ENCODE measurements around the gene INTS3.

INTS3 gene

DNA sequence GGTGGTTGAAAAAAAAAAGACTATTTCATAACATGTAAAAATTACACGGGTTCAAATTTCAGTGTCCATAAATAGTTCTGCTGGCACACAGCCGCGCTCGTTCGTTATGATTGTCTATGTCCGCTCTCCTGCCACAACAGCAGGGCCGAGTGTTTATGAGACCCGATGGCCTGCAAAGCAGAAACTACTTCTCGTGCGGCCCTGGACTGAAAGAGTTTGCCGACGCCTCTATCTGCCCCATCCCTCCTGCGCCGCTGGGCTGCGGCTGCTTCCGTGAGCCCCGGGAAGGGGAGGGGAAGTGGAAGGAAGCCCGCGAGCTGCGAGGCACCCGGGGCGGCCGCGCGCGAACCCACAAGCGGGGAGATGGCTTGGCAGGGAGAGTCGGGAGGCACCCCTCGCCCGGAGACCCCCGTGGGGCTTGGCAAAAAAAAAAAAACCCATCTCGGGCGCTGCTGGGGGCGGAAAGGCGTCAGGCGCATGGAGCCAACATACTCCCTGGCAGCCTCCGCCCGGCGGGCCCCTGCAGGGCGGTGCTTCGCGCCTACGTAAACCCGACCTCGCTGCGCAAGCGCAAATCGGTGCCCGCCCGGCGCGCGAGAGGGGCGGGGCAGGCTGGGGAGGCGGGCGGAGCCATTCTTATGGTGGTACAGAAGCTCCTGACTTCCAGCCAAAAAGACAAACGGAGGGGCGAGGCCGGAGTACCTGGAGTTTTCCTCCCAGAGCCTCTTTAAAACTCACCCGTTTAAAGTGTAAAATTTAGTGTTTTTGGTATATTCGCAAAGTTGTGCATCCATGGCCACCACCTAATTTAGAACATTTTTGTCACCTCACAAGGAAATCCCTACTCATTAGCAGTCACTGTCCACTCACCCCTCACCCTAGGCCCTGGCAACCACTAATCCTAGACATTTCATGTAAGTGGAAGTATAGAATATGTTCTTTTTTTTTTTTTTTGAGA is 55.7 kb downstream of the INTS3 start (continued):
- TF ChIP-seq, protein P1, sequence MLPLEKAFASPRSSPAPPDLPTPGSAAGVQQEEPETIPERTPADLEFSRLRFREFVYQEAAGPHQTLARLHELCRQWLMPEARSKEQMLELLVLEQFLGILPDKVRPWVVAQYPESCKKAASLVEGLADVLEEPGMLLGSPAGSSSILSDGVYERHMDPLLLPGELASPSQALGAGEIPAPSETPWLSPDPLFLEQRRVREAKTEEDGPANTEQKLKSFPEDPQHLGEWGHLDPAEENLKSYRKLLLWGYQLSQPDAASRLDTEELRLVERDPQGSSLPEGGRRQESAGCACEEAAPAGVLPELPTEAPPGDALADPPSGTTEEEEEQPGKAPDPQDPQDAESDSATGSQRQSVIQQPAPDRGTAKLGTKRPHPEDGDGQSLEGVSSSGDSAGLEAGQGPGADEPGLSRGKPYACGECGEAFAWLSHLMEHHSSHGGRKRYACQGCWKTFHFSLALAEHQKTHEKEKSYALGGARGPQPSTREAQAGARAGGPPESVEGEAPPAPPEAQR (tag by site-specific recombination; IDR thresholded peaks at IDR 0.05), result no peak
- TF ChIP-seq ZNF792 (tag by site-specific recombination; IDR thresholded peaks at IDR 0.05) (peak; percentile 78; the same call in 1 of the 2 replicates), HOXC10 (CRISPR knock-in tag; IDR thresholded peaks at IDR 0.05) (no peak), ZNF133 (tag by site-specific recombination; IDR thresholded peaks at IDR 0.05) (no peak), ZNF830 (tag by site-specific recombination; IDR thresholded peaks at IDR 0.05; ENCODE audit: low read depth) (no peak), ZFP69B (tag by site-specific recombination; IDR thresholded peaks at IDR 0.05) (peak; percentile 79), YY1 (tag by site-specific recombination; IDR thresholded peaks at IDR 0.05) (no peak), HOXA7 (CRISPR knock-in tag; IDR thresholded peaks at IDR 0.05; ENCODE audit: borderline replicate concordance) (no peak), ZSCAN30 (tag by site-specific recombination; IDR thresholded peaks at IDR 0.05) (0 out of 2 replicates have a peak, but pooled peaks have one; percentile 60), MYNN (tag by site-specific recombination; IDR thresholded peaks at IDR 0.05; ENCODE audit: borderline replicate concordance) (no peak), ZNF426 (tag by site-specific recombination; IDR thresholded peaks at IDR 0.05) (no peak), ZEB2 (tag by site-specific recombination; IDR thresholded peaks at IDR 0.05) (peak; percentile 90), ZNF658 (tag by site-specific recombination; IDR thresholded peaks at IDR 0.05) (no peak), ZNF146 (tag by site-specific recombination; IDR thresholded peaks at IDR 0.05) (no peak), ZNF366 (tag by site-specific recombination; conservative IDR thresholded peaks at IDR 0.05) (peak; percentile 75), KLF1 (tag by site-specific recombination; IDR thresholded peaks at IDR 0.05) (peak; percentile 85), ZNF248 (tag by site-specific recombination; IDR thresholded peaks at IDR 0.05) (no peak), ZNF768 (tag by site-specific recombination; IDR thresholded peaks at IDR 0.05) (no peak), ZNF600 (tag by site-specific recombination; IDR thresholded peaks at IDR 0.05) (peak; percentile 79), GLIS2 (tag by site-specific recombination; IDR thresholded peaks at IDR 0.05) (peak; percentile 99), SCRT2 (tag by site-specific recombination; IDR thresholded peaks at IDR 0.05) (no peak), ZBTB17 (tag by site-specific recombination; IDR thresholded peaks at IDR 0.05) (peak; percentile 87), ZNF274 (IDR thresholded peaks at IDR 0.05; ENCODE audit: low read length) (no peak), ZNF274 (tag by site-specific recombination; IDR thresholded peaks at IDR 0.05; ENCODE audit: borderline replicate concordance) (no peak), ZNF121 (tag by site-specific recombination; IDR thresholded peaks at IDR 0.05) (peak; percentile 22; the same call in 1 of the 2 replicates), ZNF433 (tag by site-specific recombination; IDR thresholded peaks at IDR 0.05; ENCODE audit: low read depth) (no peak), ZNF404 (tag by site-specific recombination; IDR thresholded peaks at IDR 0.05) (no peak), REPIN1 (tag by site-specific recombination; IDR thresholded peaks at IDR 0.05; ENCODE audit: low read depth) (0 out of 2 replicates have a peak, but pooled peaks have one; percentile 80), ZNF223 (tag by site-specific recombination; IDR thresholded peaks at IDR 0.05) (no peak), SP7 (tag by site-specific recombination; IDR thresholded peaks at IDR 0.05) (peak; percentile 82)
- TF ChIP-seq, protein P2, sequence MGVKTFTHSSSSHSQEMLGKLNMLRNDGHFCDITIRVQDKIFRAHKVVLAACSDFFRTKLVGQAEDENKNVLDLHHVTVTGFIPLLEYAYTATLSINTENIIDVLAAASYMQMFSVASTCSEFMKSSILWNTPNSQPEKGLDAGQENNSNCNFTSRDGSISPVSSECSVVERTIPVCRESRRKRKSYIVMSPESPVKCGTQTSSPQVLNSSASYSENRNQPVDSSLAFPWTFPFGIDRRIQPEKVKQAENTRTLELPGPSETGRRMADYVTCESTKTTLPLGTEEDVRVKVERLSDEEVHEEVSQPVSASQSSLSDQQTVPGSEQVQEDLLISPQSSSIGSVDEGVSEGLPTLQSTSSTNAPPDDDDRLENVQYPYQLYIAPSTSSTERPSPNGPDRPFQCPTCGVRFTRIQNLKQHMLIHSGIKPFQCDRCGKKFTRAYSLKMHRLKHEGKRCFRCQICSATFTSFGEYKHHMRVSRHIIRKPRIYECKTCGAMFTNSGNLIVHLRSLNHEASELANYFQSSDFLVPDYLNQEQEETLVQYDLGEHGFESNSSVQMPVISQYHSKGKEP (tag by site-specific recombination; IDR thresholded peaks at IDR 0.05), result 0 out of 2 replicates have a peak, but pooled peaks have one; percentile 40
- TF ChIP-seq, protein P3, sequence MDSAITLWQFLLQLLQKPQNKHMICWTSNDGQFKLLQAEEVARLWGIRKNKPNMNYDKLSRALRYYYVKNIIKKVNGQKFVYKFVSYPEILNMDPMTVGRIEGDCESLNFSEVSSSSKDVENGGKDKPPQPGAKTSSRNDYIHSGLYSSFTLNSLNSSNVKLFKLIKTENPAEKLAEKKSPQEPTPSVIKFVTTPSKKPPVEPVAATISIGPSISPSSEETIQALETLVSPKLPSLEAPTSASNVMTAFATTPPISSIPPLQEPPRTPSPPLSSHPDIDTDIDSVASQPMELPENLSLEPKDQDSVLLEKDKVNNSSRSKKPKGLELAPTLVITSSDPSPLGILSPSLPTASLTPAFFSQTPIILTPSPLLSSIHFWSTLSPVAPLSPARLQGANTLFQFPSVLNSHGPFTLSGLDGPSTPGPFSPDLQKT (IDR thresholded peaks at IDR 0.05; ENCODE audit: borderline replicate concordance, low read depth, low read length), result no peak
- TF ChIP-seq, protein P4, sequence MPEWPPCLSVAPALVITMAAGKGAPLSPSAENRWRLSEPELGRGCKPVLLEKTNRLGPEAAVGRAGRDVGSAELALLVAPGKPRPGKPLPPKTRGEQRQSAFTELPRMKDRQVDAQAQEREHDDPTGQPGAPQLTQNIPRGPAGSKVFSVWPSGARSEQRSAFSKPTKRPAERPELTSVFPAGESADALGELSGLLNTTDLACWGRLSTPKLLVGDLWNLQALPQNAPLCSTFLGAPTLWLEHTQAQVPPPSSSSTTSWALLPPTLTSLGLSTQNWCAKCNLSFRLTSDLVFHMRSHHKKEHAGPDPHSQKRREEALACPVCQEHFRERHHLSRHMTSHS (tag by site-specific recombination; IDR thresholded peaks at IDR 0.05), result no peak
- TF ChIP-seq, protein P5, sequence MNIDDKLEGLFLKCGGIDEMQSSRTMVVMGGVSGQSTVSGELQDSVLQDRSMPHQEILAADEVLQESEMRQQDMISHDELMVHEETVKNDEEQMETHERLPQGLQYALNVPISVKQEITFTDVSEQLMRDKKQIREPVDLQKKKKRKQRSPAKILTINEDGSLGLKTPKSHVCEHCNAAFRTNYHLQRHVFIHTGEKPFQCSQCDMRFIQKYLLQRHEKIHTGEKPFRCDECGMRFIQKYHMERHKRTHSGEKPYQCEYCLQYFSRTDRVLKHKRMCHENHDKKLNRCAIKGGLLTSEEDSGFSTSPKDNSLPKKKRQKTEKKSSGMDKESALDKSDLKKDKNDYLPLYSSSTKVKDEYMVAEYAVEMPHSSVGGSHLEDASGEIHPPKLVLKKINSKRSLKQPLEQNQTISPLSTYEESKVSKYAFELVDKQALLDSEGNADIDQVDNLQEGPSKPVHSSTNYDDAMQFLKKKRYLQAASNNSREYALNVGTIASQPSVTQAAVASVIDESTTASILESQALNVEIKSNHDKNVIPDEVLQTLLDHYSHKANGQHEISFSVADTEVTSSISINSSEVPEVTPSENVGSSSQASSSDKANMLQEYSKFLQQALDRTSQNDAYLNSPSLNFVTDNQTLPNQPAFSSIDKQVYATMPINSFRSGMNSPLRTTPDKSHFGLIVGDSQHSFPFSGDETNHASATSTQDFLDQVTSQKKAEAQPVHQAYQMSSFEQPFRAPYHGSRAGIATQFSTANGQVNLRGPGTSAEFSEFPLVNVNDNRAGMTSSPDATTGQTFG (tag by site-specific recombination; IDR thresholded peaks at IDR 0.05; ENCODE audit: borderline replicate concordance), result no peak
